Endothelial cell of umbilical vein (primary cell): ENCODE measurements around the gene SORCS2. TPM values are rescaled to one million over a fixed set of nuclear protein-coding genes. Genes with fewer than 3 reads are reported as not detected.

Source experiments
- BruUV-seq: library from RNA; stranded (reverse); fragments of 400-500 nt; replicated peaks from 2 replicates; lab custom pipeline; 2021; lab: Mats Ljungman, UMichigan
- CTCF ChIA-PET: fragments of 300-600, 350-600 bp; sonication (Branson Sonifier 250); formaldehyde crosslinking; loops from one replicate; lab custom pipeline; 2021; ENCODE audit warnings: antibody characterized with exemption, inconsistent platforms; lab: Charles Lee
- POLR2A ChIA-PET: fragments of 300-600, 350-600 bp; sonication (Branson Sonifier 250); formaldehyde crosslinking; loops from one replicate; lab custom pipeline; 2021; ENCODE audit warnings: antibody characterized with exemption, inconsistent platforms; lab: Charles Lee
- DNase-seq: peaks from one replicate; pipeline ENCODE4 v3.0.0-alpha.2; 2011; ENCODE audit warnings: low read depth, low spot score
- FAIRE-seq: peaks from 2 replicates; lab custom pipeline; 2011; peaks lifted over from hg19 to GRCh38; lab: Jason Lieb, UNC
- H2AFZ ChIP-seq: 2 replicates; pipeline ENCODE4 v1.6.0; 2012; ENCODE audit warnings: low read depth, low read length, control low read depth, inconsistent platforms
- H3K27ac ChIP-seq: 2 replicates; pipeline ENCODE4 v1.5.1; 2011; ENCODE audit warnings: low read depth, mild to moderate bottlenecking, control low read depth, low read length, moderate library complexity; ENCODE audit not compliant: insufficient read depth
- H3K27me3 ChIP-seq, 2 experiments: 2 replicates each; pipeline versions ENCODE4 v1.6.0 to v1.6.1; 2011; ENCODE audit warnings: low read length in 2 of 2, mixed read lengths in 1 of 2; ENCODE audit not compliant: control insufficient read depth in 2 of 2, insufficient read depth in 2 of 2
- H3K36me3 ChIP-seq, 2 experiments: 2 replicates in 1 of 2; 3 replicates in 1 of 2; pipeline ENCODE4 v1.5.1; 2011; ENCODE audit warnings: low read length in 2 of 2, mild to moderate bottlenecking in 1 of 2, moderate library complexity in 1 of 2; ENCODE audit not compliant: control insufficient read depth in 2 of 2, insufficient read depth in 2 of 2; ENCODE audit errors: extremely low read depth in 1 of 2
- H3K4me1 ChIP-seq: 3 replicates; pipeline ENCODE4 v1.5.1; 2011; ENCODE audit warnings: mild to moderate bottlenecking, low read length; ENCODE audit not compliant: control insufficient read depth, insufficient read depth; ENCODE audit errors: extremely low read depth
- H3K4me2 ChIP-seq: 2 replicates; pipeline ENCODE4 v1.6.1; 2011; ENCODE audit warnings: low read length, control low read depth, mixed read lengths; ENCODE audit not compliant: insufficient read depth
- H3K4me3 ChIP-seq, 3 experiments: fragments of 200-600 bp in 1 of 3; sonication (generic), shearing (Covaris generic) in 1 of 3; replicated peaks in 1 of 3; 2 replicates each; pipeline ENCODE4 v1.5.1; 2011 to 2016; ENCODE audit warnings: control low read depth in 3 of 3, low read length in 3 of 3, mild to moderate bottlenecking in 2 of 3, inconsistent platforms in 1 of 3, low read depth in 1 of 3, moderate library complexity in 1 of 3; ENCODE audit not compliant: insufficient read depth in 1 of 3
- H3K79me2 ChIP-seq: 2 replicates; pipeline ENCODE4 v1.6.0; 2012; ENCODE audit warnings: low read length, inconsistent platforms; ENCODE audit not compliant: control insufficient read depth, insufficient read depth
- H3K9ac ChIP-seq: replicated peaks from 2 replicates; pipeline ENCODE3; 2011; ENCODE audit warnings: low read length, control low read depth; ENCODE audit not compliant: insufficient read depth; ENCODE audit errors: extremely low read depth
- H3K9me1 ChIP-seq: replicated peaks from 3 replicates; pipeline ENCODE4 v1.6.0; 2011; ENCODE audit warnings: mild to moderate bottlenecking, low read length; ENCODE audit not compliant: control insufficient read depth, insufficient read depth; ENCODE audit errors: extremely low read depth
- H3K9me3 ChIP-seq: replicated peaks from 2 replicates; pipeline ENCODE4 v1.5.1; 2012; ENCODE audit warnings: low read length, inconsistent platforms; ENCODE audit not compliant: control insufficient read depth, insufficient read depth
- H4K20me1 ChIP-seq: replicated peaks from 2 replicates; pipeline ENCODE3; 2011; ENCODE audit warnings: mild to moderate bottlenecking, low read length; ENCODE audit not compliant: control insufficient read depth, insufficient read depth; ENCODE audit errors: extremely low read depth
- EZH2 ChIP-seq: IDR thresholded peaks from 2 replicates; pipeline ENCODE4 v1.6.1; 2012; ENCODE audit warnings: borderline replicate concordance, low read depth, mild to moderate bottlenecking, moderate library complexity, low read length, inconsistent platforms; ENCODE audit not compliant: severe bottlenecking
- FOS ChIP-seq: IDR thresholded peaks from 2 replicates; pipeline ENCODE4 v1.6.1; 2011; ENCODE audit warnings: mild to moderate bottlenecking, low read length, moderate library complexity, borderline replicate concordance; ENCODE audit not compliant: insufficient read depth
- GATA2 ChIP-seq: IDR thresholded peaks from 2 replicates; pipeline ENCODE4 v1.7.0; 2011; ENCODE audit warnings: low read depth, mild to moderate bottlenecking, moderate library complexity, mixed read lengths, low read length; ENCODE audit not compliant: insufficient read length, insufficient read depth
- JUN ChIP-seq: IDR thresholded peaks from 2 replicates; pipeline ENCODE4 v1.6.1; 2011; ENCODE audit warnings: borderline replicate concordance, low read depth; ENCODE audit not compliant: insufficient read length, insufficient read depth
- MYC ChIP-seq: IDR thresholded peaks from one replicate; pipeline ENCODE4 v1.6.1; 2011; ENCODE audit warnings: mild to moderate bottlenecking, low read depth, low read length
- POLR2A ChIP-seq: IDR thresholded peaks from 2 replicates; pipeline ENCODE4 v1.6.1; 2012; ENCODE audit warnings: low read depth, mild to moderate bottlenecking, control low read depth, low read length
- POLR2AphosphoS5 ChIP-seq: IDR thresholded peaks from 2 replicates; pipeline ENCODE4 v1.6.1; 2012; ENCODE audit warnings: low read depth, mild to moderate bottlenecking, control low read depth, low read length, moderate library complexity; ENCODE audit not compliant: insufficient read depth
- dilution Hi-C: fragments of 300-500 bp; cut with MboI; formaldehyde crosslinking; loops from one replicate; pipeline ENCODE4 v1.15.0; 2019; ENCODE audit warnings: low sequenced_read_pairs; ENCODE audit not compliant: extremely low pct_ligation_motif_present
- intact Hi-C: fragments of 100-400 bp; cut with micrococcal nuclease; formaldehyde crosslinking; loops from one replicate; pipeline ENCODE4 v1.10.0; 2022
- polyA plus RNA-seq, 4 experiments: library from polyadenylated mRNA; depleted of rRNA in 3 of 4; stranded (reverse) in 3 of 4; unstranded in 1 of 4; fragments of >200 nt; gene quantifications; 2 replicates each; pipeline versions ENCODE4 v1.2.1 to v1.2.3, GENCODE V29; 2011 to 2012; ENCODE audit warnings: missing spikeins in 1 of 4
- total RNA-seq: library from RNA; stranded (reverse); gene quantifications from 2 replicates; pipeline ENCODE4 v1.2.3, GENCODE V29; 2021
- TF ChIP-seq, protein P1 (sequence below): IDR thresholded peaks from 2 replicates; pipeline ENCODE4 v1.6.1; 2011; ENCODE audit not compliant: insufficient read depth, insufficient read length
- TF ChIP-seq, protein P2 (sequence below), 2 donors: IDR thresholded peaks; 1 replicate in 1 of 2; 2 replicates in 1 of 2; pipeline ENCODE4 v1.5.1; 2011; ENCODE audit warnings: low read length in 2 of 2, mild to moderate bottlenecking in 2 of 2, moderate library complexity in 2 of 2, control low read depth in 1 of 2, inconsistent platforms in 1 of 2, low read depth in 1 of 2; ENCODE audit not compliant: insufficient read depth in 1 of 2; ENCODE audit errors: extremely low read depth in 1 of 2

Gene SORCS2
- total and polyA plus RNA-seq, 2 donors (not counting 3 experiments of a cell fraction or from before 2014, with no cell fraction given), result not detected

DNA sequence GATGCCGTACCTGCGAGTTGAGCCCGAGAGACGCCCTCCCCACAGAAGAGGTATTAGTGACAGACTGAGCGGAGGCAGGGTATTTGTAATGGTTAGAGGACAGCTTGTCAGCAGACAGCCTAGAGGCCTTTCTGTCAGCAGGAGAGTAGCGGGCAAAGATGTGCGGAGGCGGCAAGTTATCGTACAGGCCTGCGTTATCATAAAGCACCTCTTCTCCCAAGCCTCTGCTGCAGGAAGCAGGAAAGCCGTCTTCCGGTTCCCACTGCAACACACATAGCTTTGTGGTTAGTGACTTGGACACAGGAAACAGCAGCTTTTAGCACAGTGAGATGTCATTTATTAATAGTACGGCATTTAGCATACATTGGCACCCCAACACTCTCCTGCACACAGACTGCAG is 589.0 kb downstream of the SORCS2 start:
- BruUV-seq, result no TSS peak
- peaks cover 69% of the 10 kb centered on the region for H3K79me2 ChIP-seq

More for the DNA sequence above, 589.0 kb downstream of the SORCS2 start:
- Histone ChIP-seq H2AFZ (no peak overlapping the region), H3K9ac (peak overlapping the region; percentile 72), H3K9me1 (no peaks in the 10 kb centered on the region), H3K27ac (peak overlapping the region; percentile 93), H4K20me1 (no peaks in the 10 kb centered on the region), H3K4me1 (peaks cover 62% of the 10 kb centered on the region), H3K36me3 (peaks cover 27 to 56% of the 10 kb centered on the region in 2 experiments), H3K4me2 (peak overlapping the region; percentile 53), H3K27me3 (no peaks in the 10 kb centered on the region), H3K9me3 (no peaks in the 10 kb centered on the region), H3K4me3 (no peak overlapping the region)
- ChIA-PET POLR2A (no interaction called here), CTCF (interaction anchor here (1.2 to 2.0 kb wide), 8 partner anchors 11 to 156 kb away, joined by 3 to 11 read pairs (median 6); no protein-coding TSS in a partner anchor)
- intact Hi-C loops (loop anchor here (1.0 kb wide), 3 partner anchors 11 to 47 kb away; no protein-coding TSS in a partner anchor), dilution Hi-C loops (no loop called here)
- TF ChIP-seq, protein P1, sequence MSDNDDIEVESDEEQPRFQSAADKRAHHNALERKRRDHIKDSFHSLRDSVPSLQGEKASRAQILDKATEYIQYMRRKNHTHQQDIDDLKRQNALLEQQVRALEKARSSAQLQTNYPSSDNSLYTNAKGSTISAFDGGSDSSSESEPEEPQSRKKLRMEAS, result no peak
- TF ChIP-seq EZH2 (no peak), GATA2 (peak; percentile 57), POLR2AphosphoS5 (peak; percentile 84), JUN (peak; percentile 67), FOS (peak; percentile 47), MYC (peak; percentile 23), POLR2A (no peak)
- TF ChIP-seq, protein P2, sequence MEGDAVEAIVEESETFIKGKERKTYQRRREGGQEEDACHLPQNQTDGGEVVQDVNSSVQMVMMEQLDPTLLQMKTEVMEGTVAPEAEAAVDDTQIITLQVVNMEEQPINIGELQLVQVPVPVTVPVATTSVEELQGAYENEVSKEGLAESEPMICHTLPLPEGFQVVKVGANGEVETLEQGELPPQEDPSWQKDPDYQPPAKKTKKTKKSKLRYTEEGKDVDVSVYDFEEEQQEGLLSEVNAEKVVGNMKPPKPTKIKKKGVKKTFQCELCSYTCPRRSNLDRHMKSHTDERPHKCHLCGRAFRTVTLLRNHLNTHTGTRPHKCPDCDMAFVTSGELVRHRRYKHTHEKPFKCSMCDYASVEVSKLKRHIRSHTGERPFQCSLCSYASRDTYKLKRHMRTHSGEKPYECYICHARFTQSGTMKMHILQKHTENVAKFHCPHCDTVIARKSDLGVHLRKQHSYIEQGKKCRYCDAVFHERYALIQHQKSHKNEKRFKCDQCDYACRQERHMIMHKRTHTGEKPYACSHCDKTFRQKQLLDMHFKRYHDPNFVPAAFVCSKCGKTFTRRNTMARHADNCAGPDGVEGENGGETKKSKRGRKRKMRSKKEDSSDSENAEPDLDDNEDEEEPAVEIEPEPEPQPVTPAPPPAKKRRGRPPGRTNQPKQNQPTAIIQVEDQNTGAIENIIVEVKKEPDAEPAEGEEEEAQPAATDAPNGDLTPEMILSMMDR (IDR thresholded peaks at IDR 0.05; ENCODE audit: extremely low read depth in 1 of 2, insufficient read depth in 1 of 2, low read depth in 1 of 2, low read length in 2 of 2), result no peak
- DNase-seq (peak; percentile 78), FAIRE-seq (peak; percentile 98)
